Panc1 (cell line): ENCODE measurements around the gene CEP41. TPM values are rescaled to one million over a fixed set of nuclear protein-coding genes. Genes with fewer than 3 reads are reported as not detected.

Experiments
- ATAC-seq: fragments of 200-7000 bp; cut with Tn5 transposase; 2 replicates; pipeline ENCODE4 v1.9.1; 2020; ENCODE audit warnings: mild to moderate bottlenecking, moderate library complexity
- BruUV-seq: library from RNA; stranded (reverse); fragments of 400-500 nt; replicated peaks from 2 replicates; lab custom pipeline; 2021; lab: Mats Ljungman, UMichigan
- CTCF ChIA-PET: fragments of 300-600 bp; sonication (Branson Sonifier 250); formaldehyde crosslinking; loops from one replicate; lab custom pipeline; 2022; ENCODE audit warnings: antibody characterized with exemption; lab: Charles Lee
- POLR2A ChIA-PET: fragments of 300-600 bp; sonication (Branson Sonifier 250); formaldehyde crosslinking; loops from one replicate; lab custom pipeline; 2022; ENCODE audit warnings: antibody characterized with exemption; lab: Charles Lee
- DNase-seq: peaks from one replicate; pipeline ENCODE4 v3.0.0-alpha.2; 2010; ENCODE audit warnings: low read depth, low spot score
- H3K27ac ChIP-seq: 2 replicates; pipeline ENCODE4 v1.5.1; 2011; ENCODE audit warnings: mild to moderate bottlenecking, low read length, inconsistent platforms
- H3K27me3 ChIP-seq: fragments of 200-500 bp; sonication (Bioruptor generic); 2 replicates; pipeline ENCODE4 v1.6.0; 2014; ENCODE audit warnings: low read length, inconsistent platforms; ENCODE audit not compliant: control insufficient read depth, insufficient read depth
- H3K36me3 ChIP-seq: fragments of 200-500 bp; sonication (Bioruptor generic); 2 replicates; pipeline ENCODE4 v1.5.1; 2014; ENCODE audit warnings: inconsistent platforms, mild to moderate bottlenecking, low read length, moderate library complexity; ENCODE audit not compliant: control insufficient read depth, insufficient read depth
- H3K4me1 ChIP-seq: 2 replicates; pipeline ENCODE4 v1.5.1; 2011; ENCODE audit warnings: inconsistent platforms, mild to moderate bottlenecking, low read length, moderate library complexity; ENCODE audit not compliant: control insufficient read depth, insufficient read depth
- H3K4me3 ChIP-seq, 2 experiments: 2 replicates each; pipeline ENCODE4 v1.5.1; 2011 to 2012; ENCODE audit warnings: low read depth in 2 of 2, low read length in 2 of 2, mild to moderate bottlenecking in 2 of 2, inconsistent platforms in 1 of 2, moderate library complexity in 1 of 2
- H3K9me3 ChIP-seq: fragments of 200-500 bp; sonication (Bioruptor generic); 2 replicates; pipeline ENCODE4 v1.5.1; 2014; ENCODE audit warnings: low read depth, mild to moderate bottlenecking, inconsistent platforms, low read length, moderate library complexity; ENCODE audit not compliant: control insufficient read depth, insufficient read depth
- POLR2AphosphoS5 ChIP-seq: IDR thresholded peaks from 2 replicates; pipeline ENCODE4 v1.6.1; 2012; ENCODE audit warnings: mild to moderate bottlenecking, low read depth, low read length, moderate library complexity
- SIN3A ChIP-seq: IDR thresholded peaks from 2 replicates; pipeline ENCODE4 v1.6.1; 2012; ENCODE audit warnings: low read depth, mild to moderate bottlenecking, low read length, moderate library complexity, borderline replicate concordance; ENCODE audit not compliant: insufficient read depth
- TCF7L2 ChIP-seq: IDR thresholded peaks from 2 replicates; pipeline ENCODE4 v1.6.1; 2011; ENCODE audit warnings: mild to moderate bottlenecking, low read depth, low read length, inconsistent platforms
- in situ Hi-C: cut with HindIII; loops from 2 replicates; pipeline ENCODE4 v1.10.0; 2016; ENCODE audit warnings: low sequenced_read_pairs, low pct_unique_long_range_greater_than_20kb
- intact Hi-C: fragments of 100-400 bp; cut with micrococcal nuclease; formaldehyde crosslinking; loops from one replicate; pipeline ENCODE4 v1.10.0; 2022; ENCODE audit not compliant: unreplicated experiment
- total RNA-seq: library from RNA; stranded (reverse); gene quantifications from one replicate; pipeline ENCODE4 v1.2.1, GENCODE V29; 2021; ENCODE audit not compliant: unreplicated experiment
- TF ChIP-seq, protein P1 (sequence below), 2 experiments: IDR thresholded peaks; 2 replicates each; pipeline ENCODE4 v1.6.1; 2011 to 2012; ENCODE audit warnings: low read depth in 2 of 2, control low read depth in 1 of 2, low read length in 1 of 2, mild to moderate bottlenecking in 1 of 2, moderate library complexity in 1 of 2; ENCODE audit not compliant: insufficient read depth in 1 of 2
- TF ChIP-seq, protein P2 (sequence below): fragments of 450-650 bp; IDR thresholded peaks from 2 replicates; pipeline ENCODE4 v1.5.1; 2017; ENCODE audit warnings: mild to moderate bottlenecking

CEP41 gene
- total RNA-seq, 1 experiment from 2014 or later, result 13.2 TPM

DNA sequence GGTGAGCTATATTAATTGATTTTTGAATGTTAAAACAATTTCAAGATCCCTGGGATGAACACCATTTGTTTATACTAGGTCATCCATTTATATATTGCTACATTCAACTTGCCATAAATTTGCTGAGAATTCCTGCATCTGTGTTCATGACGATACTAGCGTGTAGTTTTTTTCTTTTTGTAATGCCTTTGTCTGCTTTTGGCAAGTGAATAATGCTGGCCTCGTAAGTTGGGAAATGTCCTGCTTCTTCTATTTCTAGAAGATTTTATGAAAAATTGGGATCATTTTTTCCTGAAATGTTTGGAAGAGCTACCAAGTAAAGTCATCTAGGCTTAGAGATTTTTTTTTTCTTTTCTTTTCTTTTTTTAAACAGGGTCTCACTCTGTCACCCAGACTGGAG lies 38.2 kb upstream of the CEP41 start:
- intact Hi-C loops (no loop called here), in situ Hi-C loops (no loop called here)
- Histone ChIP-seq H3K4me3 (no peak overlapping the region), H3K4me1 (no peaks in the 10 kb centered on the region), H3K27me3 (no peaks in the 10 kb centered on the region), H3K27ac (no peak overlapping the region), H3K9me3 (no peaks in the 10 kb centered on the region; the same call in 1 of the 2 replicates), H3K36me3 (no peaks in the 10 kb centered on the region)
- BruUV-seq, result no TSS peak
- no peak for ATAC-seq
- ChIA-PET POLR2A (no interaction called here), CTCF (interaction anchor here (0.6 kb wide), 1 partner anchor 1105 kb away, joined by 3 read pairs; no protein-coding TSS in a partner anchor)
- TF ChIP-seq POLR2AphosphoS5, result no peak
- TF ChIP-seq SIN3A, result no peak
- TF ChIP-seq, protein P1, sequence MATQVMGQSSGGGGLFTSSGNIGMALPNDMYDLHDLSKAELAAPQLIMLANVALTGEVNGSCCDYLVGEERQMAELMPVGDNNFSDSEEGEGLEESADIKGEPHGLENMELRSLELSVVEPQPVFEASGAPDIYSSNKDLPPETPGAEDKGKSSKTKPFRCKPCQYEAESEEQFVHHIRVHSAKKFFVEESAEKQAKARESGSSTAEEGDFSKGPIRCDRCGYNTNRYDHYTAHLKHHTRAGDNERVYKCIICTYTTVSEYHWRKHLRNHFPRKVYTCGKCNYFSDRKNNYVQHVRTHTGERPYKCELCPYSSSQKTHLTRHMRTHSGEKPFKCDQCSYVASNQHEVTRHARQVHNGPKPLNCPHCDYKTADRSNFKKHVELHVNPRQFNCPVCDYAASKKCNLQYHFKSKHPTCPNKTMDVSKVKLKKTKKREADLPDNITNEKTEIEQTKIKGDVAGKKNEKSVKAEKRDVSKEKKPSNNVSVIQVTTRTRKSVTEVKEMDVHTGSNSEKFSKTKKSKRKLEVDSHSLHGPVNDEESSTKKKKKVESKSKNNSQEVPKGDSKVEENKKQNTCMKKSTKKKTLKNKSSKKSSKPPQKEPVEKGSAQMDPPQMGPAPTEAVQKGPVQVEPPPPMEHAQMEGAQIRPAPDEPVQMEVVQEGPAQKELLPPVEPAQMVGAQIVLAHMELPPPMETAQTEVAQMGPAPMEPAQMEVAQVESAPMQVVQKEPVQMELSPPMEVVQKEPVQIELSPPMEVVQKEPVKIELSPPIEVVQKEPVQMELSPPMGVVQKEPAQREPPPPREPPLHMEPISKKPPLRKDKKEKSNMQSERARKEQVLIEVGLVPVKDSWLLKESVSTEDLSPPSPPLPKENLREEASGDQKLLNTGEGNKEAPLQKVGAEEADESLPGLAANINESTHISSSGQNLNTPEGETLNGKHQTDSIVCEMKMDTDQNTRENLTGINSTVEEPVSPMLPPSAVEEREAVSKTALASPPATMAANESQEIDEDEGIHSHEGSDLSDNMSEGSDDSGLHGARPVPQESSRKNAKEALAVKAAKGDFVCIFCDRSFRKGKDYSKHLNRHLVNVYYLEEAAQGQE (IDR thresholded peaks at IDR 0.05; ENCODE audit: insufficient read depth in 1 of 2, low read depth in 2 of 2, low read length in 1 of 2), result no peak
- TF ChIP-seq, protein P2, sequence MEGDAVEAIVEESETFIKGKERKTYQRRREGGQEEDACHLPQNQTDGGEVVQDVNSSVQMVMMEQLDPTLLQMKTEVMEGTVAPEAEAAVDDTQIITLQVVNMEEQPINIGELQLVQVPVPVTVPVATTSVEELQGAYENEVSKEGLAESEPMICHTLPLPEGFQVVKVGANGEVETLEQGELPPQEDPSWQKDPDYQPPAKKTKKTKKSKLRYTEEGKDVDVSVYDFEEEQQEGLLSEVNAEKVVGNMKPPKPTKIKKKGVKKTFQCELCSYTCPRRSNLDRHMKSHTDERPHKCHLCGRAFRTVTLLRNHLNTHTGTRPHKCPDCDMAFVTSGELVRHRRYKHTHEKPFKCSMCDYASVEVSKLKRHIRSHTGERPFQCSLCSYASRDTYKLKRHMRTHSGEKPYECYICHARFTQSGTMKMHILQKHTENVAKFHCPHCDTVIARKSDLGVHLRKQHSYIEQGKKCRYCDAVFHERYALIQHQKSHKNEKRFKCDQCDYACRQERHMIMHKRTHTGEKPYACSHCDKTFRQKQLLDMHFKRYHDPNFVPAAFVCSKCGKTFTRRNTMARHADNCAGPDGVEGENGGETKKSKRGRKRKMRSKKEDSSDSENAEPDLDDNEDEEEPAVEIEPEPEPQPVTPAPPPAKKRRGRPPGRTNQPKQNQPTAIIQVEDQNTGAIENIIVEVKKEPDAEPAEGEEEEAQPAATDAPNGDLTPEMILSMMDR, result no peak
- no peak for TF ChIP-seq TCF7L2
- no peak for DNase-seq

DNA sequence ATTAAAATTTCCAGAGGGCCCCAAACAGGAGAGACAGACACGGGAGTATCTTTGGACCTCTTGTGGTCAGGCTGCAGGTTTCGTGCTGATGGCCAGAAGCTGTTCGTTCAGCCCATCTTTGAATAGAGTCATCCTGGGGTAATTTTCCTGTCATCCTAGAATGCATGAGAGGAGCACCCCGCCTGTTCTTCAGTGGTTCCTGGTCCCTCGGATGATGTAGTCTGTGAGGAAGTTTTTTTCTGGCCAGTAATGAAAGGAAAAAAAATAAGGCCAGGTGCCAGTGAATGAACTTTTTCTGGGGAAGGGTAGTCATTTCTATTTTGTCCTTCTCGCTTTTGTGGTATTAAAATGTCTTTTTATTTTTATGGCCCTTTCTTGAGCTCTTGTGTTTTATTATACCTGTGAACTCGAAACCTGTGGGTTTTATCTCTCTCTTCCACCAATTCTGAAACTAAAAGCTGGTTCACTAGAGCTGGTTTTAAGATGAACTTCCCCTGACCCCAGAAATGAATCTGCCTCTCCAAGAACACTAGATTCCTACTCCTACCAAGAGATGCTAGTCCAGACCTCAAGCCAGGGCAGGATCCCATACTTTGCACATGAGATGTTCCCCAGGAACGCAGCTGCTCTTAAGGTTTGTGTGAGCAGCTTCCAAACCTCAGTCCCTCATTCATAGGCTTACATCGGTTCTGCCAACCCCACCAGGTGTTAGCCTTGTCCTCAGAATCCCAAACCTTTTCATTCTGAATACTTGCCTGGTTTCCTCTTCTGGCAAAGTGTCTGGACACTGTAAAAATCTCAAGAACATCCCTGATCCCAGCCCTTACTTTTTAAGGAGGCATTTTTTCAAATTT lies 35.7 kb upstream of the CEP41 start:
- TF ChIP-seq SIN3A (no peak), TCF7L2 (no peak), POLR2AphosphoS5 (no peak)
- TF ChIP-seq, protein P2, result no peak
- TF ChIP-seq, protein P1 (IDR thresholded peaks at IDR 0.05; ENCODE audit: insufficient read depth in 1 of 2, low read depth in 2 of 2, low read length in 1 of 2), result no peak
- no peak for DNase-seq
- CTCF ChIA-PET, result no interaction called here
- BruUV-seq, result no TSS peak
- intact Hi-C loops (no loop called here), in situ Hi-C loops (no loop called here)
- no peak overlapping the region for H3K4me3 ChIP-seq
- no peaks in the 10 kb centered on the region for H3K4me1 ChIP-seq
- no peak for ATAC-seq
- no peaks in the 10 kb centered on the region for H3K36me3 ChIP-seq
- no peaks in the 10 kb centered on the region for H3K27me3 ChIP-seq
- H3K9me3 ChIP-seq, result no peaks in the 10 kb centered on the region; the same call in 1 of the 2 replicates
- no peak overlapping the region for H3K27ac ChIP-seq
- POLR2A ChIA-PET, result no interaction called here
